Measurements from ENCODE around the gene HNRNPC.
"Not testable (repeated sequence)": the region's sequence is repeated elsewhere in the genome, so short reads cannot be mapped to it uniquely, and the experiment has no call there.

The HNRNPC gene

DNA sequence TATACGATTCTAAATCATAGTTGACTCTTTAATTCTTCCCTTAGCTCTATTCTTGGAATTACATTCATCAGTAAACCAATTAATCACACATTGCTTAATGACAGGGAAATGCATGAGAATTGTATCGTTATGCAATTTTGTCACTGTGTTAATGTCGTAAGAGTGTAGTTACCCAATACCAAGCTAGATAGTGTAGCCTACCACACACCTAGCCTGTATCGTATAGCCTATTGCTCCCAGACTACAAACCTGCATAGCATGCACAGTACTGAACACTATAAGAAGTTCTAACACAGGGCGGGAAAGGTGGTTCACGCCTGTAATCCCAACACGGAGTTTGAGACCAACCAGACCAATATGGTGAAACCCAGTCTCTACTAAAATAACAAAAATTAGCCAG lies 24.7 kb downstream of the HNRNPC start:
- no peak for DNase-seq (ENCODE audit: low read depth in 3 of 3)

DNA sequence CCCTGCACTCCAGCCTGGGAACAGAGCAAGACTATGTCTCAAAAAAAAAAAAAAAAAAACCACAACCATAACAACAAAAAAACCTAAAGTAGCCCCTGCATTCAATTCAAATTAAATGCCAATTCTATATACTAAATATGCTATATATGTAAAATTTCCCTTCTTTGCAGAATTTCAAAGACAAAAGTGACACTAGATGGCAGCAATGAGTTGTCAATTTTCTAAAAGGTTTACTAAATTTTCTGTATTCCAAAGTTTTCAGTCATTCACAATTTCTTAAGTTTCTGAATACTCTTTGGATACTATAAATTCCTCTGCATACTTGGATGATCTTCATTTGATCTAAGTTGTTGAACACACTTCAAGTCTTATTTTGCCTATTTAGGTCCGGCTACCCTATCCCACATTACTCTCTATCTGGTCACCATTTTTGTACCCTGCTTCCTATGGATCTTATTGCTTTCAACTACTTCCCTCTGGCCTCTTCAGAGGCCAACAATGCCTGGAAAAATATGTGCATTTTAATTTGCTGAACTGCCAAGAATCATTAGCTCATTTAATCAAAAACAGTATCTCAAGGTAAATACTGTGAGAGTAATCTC lies 27.9 kb downstream of the HNRNPC start:
- no peak for DNase-seq (ENCODE audit: low read depth in 3 of 3)

DNA sequence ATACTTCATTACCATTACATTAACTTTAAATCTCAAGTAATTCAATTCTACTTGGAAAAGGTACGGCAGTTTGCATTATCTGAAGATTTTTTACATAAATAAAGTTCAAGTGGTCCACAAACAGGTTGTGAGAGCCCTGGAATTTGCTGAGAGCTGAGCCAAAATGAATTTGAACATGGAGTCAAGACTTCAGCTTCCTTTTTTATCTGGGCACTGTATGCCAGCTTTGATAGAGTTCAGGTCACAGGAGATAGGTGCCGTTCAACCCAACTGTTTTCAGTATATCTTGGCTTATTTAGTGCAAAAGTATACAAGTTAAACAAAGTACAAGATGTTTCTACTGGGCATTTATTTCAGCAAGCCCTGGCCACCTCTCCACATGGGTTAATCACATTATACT lies 28.8 kb downstream of the HNRNPC start:
- DNase-seq (ENCODE audit: low read depth in 3 of 3): no peak

DNA sequence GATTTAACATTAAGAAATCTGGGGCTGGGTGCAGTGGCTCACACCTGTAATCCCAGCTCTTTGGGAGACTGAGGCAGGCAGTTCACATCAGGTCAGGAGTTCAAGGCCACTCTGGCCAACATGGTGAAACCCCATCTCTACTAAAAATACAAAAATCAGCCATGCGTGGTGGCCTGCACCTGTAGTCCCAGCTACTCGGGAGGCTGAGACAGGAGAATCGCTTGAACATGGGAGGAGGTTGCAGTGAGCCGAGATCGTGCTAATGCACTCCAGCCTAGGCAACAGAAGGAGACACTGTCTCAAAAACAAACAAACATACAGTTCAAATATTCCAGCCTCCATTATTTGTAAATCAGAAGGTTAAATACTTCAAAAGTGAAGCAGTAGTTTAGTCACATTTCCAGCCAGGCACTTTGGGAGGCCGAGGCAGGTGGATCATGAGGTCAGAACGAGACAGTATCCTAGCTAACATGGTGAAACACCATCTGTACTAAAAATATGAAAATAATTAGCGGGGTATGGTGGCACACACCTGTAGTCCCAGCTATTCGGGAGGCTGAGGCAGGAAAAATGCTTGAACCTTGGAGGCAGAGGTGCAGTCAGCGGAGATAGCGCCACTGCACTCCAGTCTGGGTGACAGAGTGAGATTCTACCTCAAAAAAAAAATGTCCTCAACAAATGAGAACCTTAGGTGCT lies 30.3 kb downstream of the HNRNPC start:
- DNase-seq (ENCODE audit: low read depth in 3 of 3): no peak

DNA sequence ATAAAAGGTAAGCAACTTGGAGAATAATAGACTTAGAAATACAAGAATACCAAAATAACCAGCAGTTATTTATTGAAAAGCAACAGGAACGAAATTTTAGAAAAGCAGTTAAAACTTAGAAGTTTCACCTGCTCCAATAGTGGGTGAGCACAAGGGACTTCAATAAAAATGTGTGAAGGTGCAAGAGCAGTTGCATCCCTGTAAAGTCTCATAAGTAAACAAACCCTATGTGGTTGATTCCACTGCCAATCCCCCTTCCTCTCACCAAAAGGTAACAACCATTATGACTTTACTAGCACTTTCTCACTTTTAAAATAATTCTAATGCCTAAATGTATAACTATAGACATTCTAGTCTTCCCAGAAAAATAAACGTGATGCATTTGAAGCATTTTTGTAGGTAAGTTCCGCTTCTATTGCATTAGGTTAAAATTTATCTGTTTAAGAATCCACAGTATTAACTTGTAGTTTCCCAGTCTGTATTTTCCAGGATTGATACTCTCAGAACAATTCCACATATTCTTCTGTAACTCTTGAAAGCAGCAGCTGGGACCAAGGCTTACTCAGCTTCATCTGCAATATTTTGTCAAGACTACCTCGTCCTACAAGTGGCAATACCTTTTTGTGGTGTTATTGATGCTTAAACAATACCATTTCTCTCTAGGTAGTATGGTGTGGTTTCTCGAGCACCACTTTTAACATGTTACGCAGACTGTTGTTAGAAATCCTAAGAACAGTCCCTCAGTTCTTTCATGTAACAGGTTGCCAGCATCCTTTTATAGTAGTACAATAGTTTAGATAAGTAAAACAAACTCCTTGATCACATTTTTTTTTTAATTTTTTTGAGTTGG lies 32.1 kb downstream of the HNRNPC start:
- DNase-seq (ENCODE audit: low read depth in 3 of 3): no peak

DNA sequence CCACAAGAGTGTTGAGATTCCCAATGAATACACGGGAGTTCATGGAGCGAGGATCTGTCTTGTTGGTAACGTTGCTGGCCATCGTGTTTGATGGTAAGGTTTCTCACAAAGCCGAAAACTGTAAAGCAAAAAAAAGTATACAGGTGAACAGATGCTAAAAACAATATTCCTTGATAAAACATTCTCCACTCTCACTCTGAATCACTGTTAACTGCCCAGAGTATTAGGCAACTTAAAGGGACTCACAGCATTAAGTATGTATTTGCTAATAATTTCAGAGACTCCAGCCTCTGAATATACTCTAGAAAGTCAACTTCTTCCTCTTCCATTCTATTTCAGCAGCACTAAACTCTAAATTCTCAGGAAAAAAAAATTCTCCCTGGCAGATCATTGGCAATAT lies 35.1 kb downstream of the HNRNPC start:
- no peak for DNase-seq (ENCODE audit: low read depth in 3 of 3)

DNA sequence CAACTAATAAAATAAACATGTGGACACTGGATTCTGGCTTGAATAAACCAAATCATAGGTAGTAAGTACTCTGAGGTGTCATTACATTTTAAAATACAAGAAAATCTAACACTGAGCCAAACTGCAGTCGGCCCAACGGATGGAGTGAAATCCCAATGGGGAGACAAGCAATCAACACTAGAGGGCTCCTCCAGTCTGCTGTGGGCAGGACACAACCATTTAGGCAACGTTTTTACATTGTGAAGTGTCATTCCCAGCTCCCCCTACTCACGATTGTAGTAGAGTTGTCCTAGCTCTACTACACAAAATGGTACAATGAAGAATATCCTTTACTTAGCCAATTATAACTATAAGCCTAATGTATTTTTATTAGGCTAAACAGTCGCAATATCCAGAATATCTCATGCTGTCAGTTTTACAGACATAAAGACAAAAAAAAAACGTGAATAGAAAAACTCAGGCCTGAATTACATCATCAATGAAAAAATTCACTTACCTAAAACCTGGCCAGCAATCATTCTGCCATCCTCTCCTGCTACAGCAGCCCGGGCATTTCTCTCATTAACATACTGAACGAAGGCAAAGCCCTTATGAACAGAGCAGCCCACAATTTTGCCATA lies 35.7 kb downstream of the HNRNPC start:
- DNase-seq (ENCODE audit: low read depth in 3 of 3): no peak

DNA sequence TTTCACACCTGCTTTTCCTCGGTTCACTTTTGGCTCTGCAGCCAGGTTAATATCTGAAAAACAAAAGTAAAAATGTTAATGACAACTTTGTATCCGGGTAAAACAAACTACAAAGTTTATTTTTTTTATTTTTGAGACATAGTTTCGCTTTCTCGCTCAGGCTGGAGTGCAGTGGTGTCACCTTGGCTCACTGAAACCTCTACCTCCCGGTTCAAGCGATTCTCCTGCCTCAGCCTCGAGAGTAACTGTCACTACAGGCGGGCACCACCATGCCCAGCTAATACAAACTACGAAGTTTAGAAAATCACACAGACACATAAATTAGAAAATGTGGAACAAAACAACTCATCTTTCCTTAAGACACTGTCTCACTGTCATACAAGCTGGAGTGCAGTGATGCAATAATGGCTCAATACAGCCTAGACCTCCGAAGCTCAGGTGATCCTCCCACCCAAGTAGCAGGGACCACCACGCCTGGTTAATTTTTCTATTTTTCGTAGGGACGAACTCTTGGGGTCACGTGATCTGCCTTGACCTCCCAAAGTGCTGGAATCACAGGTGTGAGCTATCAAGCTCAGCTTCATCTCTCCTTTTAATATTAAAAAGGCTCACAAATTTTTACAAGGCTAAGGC lies 38.1 kb downstream of the HNRNPC start:
- DNase-seq (ENCODE audit: low read depth in 3 of 3): no peak

DNA sequence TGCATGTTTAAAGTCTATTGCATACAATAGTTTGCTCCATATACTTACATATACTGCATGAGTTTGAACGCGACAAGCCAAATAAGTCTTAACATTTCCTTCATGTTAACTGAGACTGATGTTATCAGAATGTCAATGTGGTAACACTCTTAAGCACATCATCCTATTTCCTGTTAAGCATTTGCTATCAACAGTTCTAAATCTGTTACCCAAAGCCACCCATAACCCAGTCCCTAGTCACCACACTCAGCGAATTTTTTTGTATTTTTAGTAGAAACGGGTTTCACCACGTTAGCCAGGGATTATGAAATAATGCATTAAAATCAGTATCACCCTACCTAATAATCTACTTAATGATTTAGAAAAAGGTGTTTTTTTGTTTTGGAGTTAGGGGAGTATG lies 39.4 kb downstream of the HNRNPC start:
- no peak for DNase-seq (ENCODE audit: low read depth in 3 of 3)

DNA sequence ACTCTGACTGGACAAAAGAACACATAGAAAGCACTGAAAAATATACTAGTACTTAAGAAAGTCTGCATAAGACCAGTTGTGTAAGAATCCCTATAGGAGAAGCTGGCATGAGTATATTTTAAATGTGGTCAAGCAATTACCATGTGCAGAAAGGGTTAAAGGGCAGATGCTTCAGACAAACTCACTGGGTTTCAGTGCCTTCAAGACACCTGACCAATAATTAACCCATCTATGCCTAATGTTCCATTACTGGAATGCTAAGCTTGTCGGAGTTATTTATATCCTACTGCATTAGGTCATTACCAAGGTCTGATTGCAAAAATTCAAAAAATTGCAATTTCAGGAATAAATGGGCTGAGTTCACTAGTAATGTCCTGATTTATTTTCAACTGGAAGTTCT lies 41.3 kb downstream of the HNRNPC start:
- DNase-seq (ENCODE audit: low read depth in 3 of 3): no peak

DNA sequence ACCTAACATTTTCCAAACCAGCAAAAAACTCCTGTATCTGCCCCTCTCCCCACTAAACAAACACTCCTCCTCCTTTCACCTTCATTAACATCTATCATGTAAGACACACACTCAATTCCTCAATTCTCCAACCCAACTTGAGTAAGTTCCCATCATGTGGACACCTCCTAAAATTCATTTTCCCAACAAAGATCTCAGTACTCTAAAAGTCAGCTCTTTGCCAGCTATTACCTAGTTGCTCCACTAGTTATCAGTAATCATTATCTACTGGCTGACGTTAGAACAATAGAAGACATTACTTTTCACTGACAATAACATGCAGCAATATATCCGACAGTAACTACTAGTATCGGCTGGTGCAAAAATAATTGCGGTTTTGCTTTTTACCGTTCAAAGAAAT lies 42.1 kb downstream of the HNRNPC start:
- no peak for DNase-seq (ENCODE audit: low read depth in 3 of 3)

DNA sequence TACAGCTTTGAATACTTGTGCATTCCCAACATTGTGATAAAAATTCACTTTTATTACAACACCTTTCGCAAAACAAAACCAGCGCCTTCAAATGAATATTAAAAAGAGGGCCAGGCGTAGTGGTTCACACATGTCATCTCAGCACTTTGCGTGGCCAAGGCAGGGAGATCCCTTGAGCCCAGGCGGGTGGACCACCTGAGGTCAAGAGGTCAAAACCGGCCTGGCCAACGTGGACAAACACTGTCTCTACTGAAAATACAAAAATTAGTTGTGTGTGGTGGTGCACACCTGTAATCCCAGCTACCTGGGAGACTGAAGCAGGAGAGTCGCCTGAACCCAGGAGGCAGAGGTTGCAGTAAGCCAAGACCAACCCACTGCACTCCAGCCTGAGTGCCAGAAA lies 42.8 kb downstream of the HNRNPC start:
- DNase-seq (ENCODE audit: low read depth in 3 of 3): no peak

DNA sequence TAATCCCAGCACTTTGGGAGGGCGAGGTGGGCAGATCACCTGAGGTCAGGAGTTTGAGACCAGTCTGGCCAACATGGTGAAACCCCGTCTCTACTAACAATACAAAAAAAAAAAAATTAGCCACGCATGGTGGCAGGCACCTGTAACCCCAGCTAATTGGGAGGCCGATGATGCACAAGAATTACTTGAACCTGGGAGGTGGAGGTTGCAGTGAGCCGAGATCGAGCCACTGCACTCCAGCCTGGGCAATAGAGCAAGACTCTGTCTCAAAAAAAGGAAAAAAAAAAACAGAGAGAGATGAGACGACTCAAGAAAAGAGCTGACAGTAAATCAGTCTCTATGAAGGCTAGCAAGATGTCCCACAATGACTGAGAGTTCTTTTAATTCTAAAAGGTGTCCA lies 44.1 kb downstream of the HNRNPC start:
- not testable (repeated sequence) for DNase-seq (ENCODE audit: low read depth in 3 of 3)

DNA sequence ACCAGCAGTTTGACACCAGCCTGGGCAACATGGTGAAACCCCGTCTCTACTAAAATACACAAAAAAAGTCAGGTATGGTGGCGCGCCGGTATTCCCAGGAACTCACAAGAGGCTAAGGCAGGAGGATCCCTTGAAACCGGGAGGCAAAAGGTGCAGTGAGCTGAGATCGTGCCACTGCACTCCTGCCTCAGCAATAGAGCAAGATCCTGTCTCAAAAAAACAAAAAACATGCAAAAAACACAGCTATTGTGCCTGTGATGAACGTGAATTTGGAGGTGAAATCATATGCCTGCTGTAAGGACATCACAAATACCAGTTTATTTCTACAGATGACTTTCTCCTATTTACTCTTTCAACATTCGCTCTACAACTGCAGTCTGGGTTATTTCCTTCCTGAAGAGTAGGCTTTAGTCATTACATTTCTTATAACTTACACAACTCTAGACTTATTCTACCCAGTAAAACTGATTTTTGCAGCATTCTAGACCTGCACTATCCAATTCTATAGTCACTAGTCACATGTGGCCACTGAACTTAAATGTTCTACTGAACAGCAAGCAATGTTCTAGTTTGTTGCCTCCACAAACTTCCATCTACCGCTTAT lies 48.3 kb downstream of the HNRNPC start:
- DNase-seq (ENCODE audit: low read depth in 3 of 3): no peak

DNA sequence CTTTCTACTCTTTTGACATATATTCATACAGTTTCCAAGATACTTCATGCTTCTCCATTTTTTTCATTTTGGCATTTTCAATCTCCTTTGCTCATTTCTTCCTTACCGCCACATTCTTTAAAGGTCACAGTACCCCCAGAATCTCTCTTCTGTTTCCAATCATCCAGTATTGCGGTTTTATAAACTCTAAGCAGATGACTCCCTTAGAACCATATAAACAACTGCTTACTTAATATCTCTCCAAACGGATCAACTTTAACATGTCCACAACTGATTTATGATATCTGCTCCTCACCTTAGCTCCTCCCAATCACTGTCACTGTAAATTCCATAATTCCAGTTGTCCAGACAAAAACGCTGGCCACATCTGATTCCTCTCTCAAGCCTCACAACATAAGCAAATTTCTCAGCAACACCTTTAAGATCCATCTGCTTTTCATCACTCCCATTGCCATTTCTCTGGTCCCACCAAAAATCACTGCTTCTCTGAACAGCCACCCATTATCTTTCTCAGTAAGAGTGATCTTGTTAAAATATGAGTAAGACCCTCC lies 49.6 kb downstream of the HNRNPC start:
- no peak for DNase-seq (ENCODE audit: low read depth in 3 of 3)

DNA sequence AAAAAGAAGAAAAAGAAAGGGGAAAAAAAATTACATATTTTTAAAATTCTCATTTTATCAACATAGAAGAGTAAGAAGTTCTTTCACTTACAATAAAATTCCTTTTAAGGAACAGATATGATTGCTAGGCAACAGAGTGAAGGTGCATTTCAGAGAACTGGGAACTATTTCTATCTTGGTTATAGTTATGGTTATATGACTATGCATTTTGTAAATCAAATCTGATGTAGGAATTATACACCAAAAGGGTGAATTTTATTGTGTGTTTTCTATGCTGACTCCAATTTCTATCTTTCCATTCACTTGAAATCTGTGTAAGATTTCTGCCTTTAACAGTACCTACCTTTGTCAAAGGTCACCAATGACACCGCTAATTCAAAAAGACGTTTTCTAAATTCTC lies 50.1 kb downstream of the HNRNPC start:
- no peak for DNase-seq (ENCODE audit: low read depth in 3 of 3)

DNA sequence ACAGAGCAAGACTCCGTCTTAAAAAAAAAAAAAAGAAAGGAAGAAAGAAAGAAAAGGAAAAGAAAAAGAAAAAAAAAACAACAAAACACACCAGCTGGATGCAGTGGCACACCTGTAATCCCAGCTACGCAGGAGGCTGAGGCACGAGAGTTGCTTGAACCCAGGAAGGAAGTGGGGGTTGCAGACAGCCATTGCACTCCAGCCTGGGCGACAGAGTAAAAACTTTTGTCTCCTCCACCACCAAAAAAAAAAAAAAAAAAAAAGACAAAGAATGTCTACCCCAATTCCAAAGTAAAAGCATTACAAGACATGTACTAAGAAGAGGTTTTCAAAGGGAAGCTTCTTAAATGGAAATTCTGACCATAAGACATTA lies 53.4 kb downstream of the HNRNPC start:
- no peak for DNase-seq (ENCODE audit: low read depth in 3 of 3)

DNA sequence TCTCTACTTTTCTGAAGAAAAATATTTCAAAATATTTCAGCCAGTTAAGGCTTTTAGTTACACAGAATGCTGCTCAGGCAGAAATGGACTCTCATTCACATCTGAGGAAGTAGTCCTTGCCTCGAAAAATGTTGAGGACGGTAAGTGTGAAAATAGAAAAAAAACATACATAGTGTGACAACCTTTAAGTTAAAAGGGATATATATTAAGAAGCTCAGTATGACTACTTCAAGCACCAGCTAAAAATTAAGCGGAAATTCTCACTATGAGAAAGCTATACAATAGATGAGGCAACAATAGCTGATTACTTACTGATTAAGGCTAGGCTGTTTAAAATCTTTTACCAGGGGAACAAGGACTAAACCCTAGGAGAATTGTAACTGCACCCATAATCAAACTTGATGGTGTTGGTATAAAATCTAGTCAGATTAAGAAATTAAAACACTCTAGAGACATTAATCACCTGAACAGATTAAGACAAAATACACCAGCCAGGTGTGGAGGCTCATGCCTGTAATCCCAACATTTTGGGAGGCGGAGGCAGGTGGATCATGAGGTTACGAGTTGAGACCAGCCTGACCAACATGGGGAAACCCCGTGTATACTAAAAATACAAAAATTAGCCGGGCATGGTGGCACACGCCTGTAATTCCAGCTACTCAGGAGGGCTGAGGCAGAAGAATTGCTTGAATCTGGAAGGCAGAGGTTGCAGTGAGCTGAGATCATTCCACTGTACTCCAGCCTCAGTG lies 53.9 kb downstream of the HNRNPC start:
- no peak for DNase-seq (ENCODE audit: low read depth in 3 of 3)

DNA sequence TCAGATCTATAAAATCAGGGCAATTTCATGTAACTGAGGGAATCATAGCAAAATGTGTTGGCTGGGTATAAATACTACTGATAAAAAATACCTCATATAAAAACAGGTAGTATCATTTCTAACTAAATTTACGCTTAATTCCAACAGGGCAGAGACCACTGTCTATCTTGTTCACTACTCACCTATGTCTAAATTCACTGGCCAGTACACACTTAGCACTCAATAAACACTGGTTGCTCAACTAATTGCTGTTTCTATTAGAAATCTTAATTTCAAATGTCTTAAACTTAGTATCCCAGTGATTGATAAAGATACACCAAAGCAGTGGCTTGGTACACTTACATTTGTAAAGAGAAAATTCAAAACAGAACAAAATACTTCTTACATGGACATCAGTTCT lies 55.6 kb downstream of the HNRNPC start:
- no peak for DNase-seq (ENCODE audit: low read depth in 3 of 3)

DNA sequence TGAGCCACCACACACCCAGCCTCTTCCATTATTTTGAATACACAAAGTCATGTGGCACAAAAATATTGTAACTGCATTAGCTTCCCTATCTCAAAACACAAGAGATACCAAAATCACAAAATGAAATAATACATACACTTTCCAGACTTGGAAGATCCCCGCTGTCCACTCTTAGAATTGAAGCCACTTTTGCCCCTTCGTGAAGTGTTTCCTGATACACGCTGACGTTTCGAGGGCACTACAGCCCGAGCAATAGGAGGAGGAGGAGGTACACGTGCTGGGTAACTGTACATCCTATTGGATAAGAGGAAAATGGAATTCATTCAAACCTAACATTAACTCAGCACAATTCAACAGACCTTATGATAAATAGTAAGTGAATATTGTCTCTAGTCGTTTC lies 56.4 kb downstream of the HNRNPC start:
- DNase-seq (ENCODE audit: low read depth in 3 of 3): not testable (repeated sequence)

DNA sequence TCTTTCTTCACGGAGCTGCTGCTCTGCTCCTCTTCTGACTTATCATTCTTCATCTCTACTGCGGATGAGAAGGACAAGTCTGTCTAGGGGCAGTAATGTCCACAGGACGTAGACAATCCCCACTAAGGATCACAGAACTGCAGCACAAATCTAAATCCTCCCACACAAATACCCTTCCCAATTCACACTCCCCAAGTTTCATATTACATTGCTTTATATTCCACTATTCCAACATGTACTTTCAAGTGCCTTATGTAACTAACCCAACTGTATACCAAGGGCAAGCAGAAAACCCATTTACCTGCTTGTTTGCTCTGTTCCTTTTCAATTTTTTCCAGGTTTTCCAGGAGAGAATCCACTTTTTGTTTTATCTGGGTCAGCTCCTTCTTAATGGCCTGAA lies 57.7 kb downstream of the HNRNPC start:
- DNase-seq (ENCODE audit: low read depth in 3 of 3): no peak
